Gastroesophageal sphincter (tissue), 3 donors: ENCODE data around the gene TBC1D24.
"Not testable (repeated sequence)": the region's sequence is repeated elsewhere in the genome, so short reads cannot be mapped to it uniquely, and the experiment has no call there.

Experiments
- POLR2AphosphoS5 ChIP-seq: sonication (generic); formaldehyde crosslinking; IDR thresholded peaks from one replicate; pipeline ENCODE4 v1.6.1; 2017; ENCODE audit warnings: antibody characterized with exemption
- TF ChIP-seq, protein P1 (sequence below), 4 experiments: fragments of 200-600 bp in 2 of 4; fragments of 450-650 bp in 2 of 4; sonication (generic) in 1 of 4; IDR thresholded peaks; one replicate each; pipeline ENCODE4 v1.5.1; 2017 to 2019; ENCODE audit warnings: antibody characterized with exemption in 4 of 4, mild to moderate bottlenecking in 2 of 4, moderate library complexity in 2 of 4

DNA sequence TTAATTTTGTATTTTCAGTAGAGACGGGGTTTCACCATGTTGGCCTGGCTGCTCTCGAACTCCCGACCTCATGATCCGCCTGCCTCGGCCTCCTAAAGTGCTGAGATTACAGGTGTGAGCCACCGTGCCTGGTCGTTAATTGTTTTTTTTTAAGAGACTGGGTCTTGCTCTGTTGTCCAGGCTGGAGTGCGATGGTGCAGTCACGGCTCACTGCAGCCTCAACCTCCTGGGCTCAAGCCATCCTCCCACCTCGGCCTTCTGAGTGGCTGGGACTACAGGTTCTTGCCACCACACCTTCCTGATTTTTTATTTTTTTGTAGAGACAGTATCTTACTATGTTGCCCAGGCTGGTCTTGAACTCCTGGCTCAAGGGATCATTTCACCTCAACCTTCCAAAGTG is 5.1 kb downstream of the TBC1D24 start:
- TF ChIP-seq, protein P1, sequence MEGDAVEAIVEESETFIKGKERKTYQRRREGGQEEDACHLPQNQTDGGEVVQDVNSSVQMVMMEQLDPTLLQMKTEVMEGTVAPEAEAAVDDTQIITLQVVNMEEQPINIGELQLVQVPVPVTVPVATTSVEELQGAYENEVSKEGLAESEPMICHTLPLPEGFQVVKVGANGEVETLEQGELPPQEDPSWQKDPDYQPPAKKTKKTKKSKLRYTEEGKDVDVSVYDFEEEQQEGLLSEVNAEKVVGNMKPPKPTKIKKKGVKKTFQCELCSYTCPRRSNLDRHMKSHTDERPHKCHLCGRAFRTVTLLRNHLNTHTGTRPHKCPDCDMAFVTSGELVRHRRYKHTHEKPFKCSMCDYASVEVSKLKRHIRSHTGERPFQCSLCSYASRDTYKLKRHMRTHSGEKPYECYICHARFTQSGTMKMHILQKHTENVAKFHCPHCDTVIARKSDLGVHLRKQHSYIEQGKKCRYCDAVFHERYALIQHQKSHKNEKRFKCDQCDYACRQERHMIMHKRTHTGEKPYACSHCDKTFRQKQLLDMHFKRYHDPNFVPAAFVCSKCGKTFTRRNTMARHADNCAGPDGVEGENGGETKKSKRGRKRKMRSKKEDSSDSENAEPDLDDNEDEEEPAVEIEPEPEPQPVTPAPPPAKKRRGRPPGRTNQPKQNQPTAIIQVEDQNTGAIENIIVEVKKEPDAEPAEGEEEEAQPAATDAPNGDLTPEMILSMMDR (IDR thresholded peaks at IDR 0.05): not testable (repeated sequence)
- TF ChIP-seq POLR2AphosphoS5: not testable (repeated sequence)
